Effector memory CD4-positive, alpha-beta T cell (primary cell): ENCODE measurements around the gene HBP1.
"Not testable (repeated sequence)": the region's sequence is repeated elsewhere in the genome, so short reads cannot be mapped to it uniquely, and the experiment has no call there.

Source experiments
- DNase-seq, 3 donors: peaks; one replicate each; pipeline ENCODE4 v3.0.0-alpha.2; 2020
- H3K27ac ChIP-seq: 2 replicates; pipeline ENCODE4 v1.7.0; 2013; ENCODE audit warnings: mild to moderate bottlenecking, low read length, moderate library complexity; ENCODE audit not compliant: insufficient read depth, poor library complexity, severe bottlenecking
- H3K27me3 ChIP-seq: replicated peaks from 2 replicates; pipeline ENCODE4 v1.7.0; 2013; ENCODE audit warnings: mild to moderate bottlenecking, low read length; ENCODE audit not compliant: insufficient read depth, control insufficient read depth, poor library complexity, severe bottlenecking
- H3K36me3 ChIP-seq: 2 replicates; pipeline ENCODE4 v1.7.0; 2013; ENCODE audit warnings: mild to moderate bottlenecking, low read length, moderate library complexity; ENCODE audit not compliant: control insufficient read depth, insufficient read depth
- H3K4me1 ChIP-seq: 2 replicates; pipeline ENCODE4 v1.7.0; 2013; ENCODE audit warnings: low read length, mild to moderate bottlenecking; ENCODE audit not compliant: control insufficient read depth, insufficient read depth, poor library complexity, severe bottlenecking
- H3K4me3 ChIP-seq: 2 replicates; pipeline ENCODE4 v1.7.0; 2013; ENCODE audit warnings: low read length, low read depth, mild to moderate bottlenecking; ENCODE audit not compliant: insufficient read depth, poor library complexity, severe bottlenecking
- H3K9me3 ChIP-seq: 2 replicates; pipeline ENCODE4 v1.7.0; 2013; ENCODE audit warnings: mild to moderate bottlenecking, low read length, moderate library complexity; ENCODE audit not compliant: control insufficient read depth

HBP1 gene

GRCh38 chr7:107236862-107237261, 68.1 kb downstream of the HBP1 start:
- H3K27me3 ChIP-seq, result no peaks in the 10 kb centered on the region
- H3K27ac ChIP-seq, result no peak overlapping the region
- H3K4me1 ChIP-seq, result no peaks in the 10 kb centered on the region
- DNase-seq, result no peak
- H3K9me3 ChIP-seq, result no peaks in the 10 kb centered on the region
- no peak overlapping the region for H3K4me3 ChIP-seq
- peaks cover 3% of the 10 kb centered on the region for H3K36me3 ChIP-seq

GRCh38 chr7:107237451-107237850, 68.6 kb downstream of the HBP1 start:
- no peaks in the 10 kb centered on the region for H3K9me3 ChIP-seq
- no peak overlapping the region for H3K4me3 ChIP-seq
- no peaks in the 10 kb centered on the region for H3K27me3 ChIP-seq
- H3K4me1 ChIP-seq, result no peaks in the 10 kb centered on the region
- no peak overlapping the region for H3K27ac ChIP-seq
- DNase-seq, result no peak
- H3K36me3 ChIP-seq, result peaks cover 3% of the 10 kb centered on the region

GRCh38 chr7:107242267-107242666, 73.5 kb downstream of the HBP1 start:
- Histone ChIP-seq H3K27me3 (no peaks in the 10 kb centered on the region), H3K4me1 (no peaks in the 10 kb centered on the region), H3K27ac (no peak overlapping the region), H3K9me3 (no peaks in the 10 kb centered on the region), H3K4me3 (no peak overlapping the region), H3K36me3 (peaks cover 3% of the 10 kb centered on the region)
- no peak for DNase-seq

- H3K36me3 ChIP-seq, result peaks cover 11% of the 10 kb centered on the region
- H3K4me3 ChIP-seq, result no peak overlapping the region
- no peaks in the 10 kb centered on the region for H3K4me1 ChIP-seq
- no peaks in the 10 kb centered on the region for H3K27me3 ChIP-seq
- H3K9me3 ChIP-seq, result no peaks in the 10 kb centered on the region
- no peak for DNase-seq
- no peak overlapping the region for H3K27ac ChIP-seq
Measured at GRCh38 chr7:107244613-107245012, 75.8 kb downstream of the HBP1 start.

- H3K9me3 ChIP-seq, H3K27me3 ChIP-seq, H3K4me1 ChIP-seq, DNase-seq, H3K27ac ChIP-seq, H3K4me3 ChIP-seq: not testable (repeated sequence)
- peaks cover 11% of the 10 kb centered on the region for H3K36me3 ChIP-seq
Measured at GRCh38 chr7:107246836-107247235, 78.0 kb downstream of the HBP1 start.

GRCh38 chr7:107248551-107249316, 79.9 kb downstream of the HBP1 start:
- no peak overlapping the region for H3K4me3 ChIP-seq
- H3K27me3 ChIP-seq, result no peaks in the 10 kb centered on the region
- no peak for DNase-seq
- peaks cover 11% of the 10 kb centered on the region for H3K36me3 ChIP-seq
- no peaks in the 10 kb centered on the region for H3K9me3 ChIP-seq
- no peaks in the 10 kb centered on the region for H3K4me1 ChIP-seq
- no peak overlapping the region for H3K27ac ChIP-seq

- H3K4me1 ChIP-seq, result no peaks in the 10 kb centered on the region
- no peak for DNase-seq
- no peak overlapping the region for H3K4me3 ChIP-seq
- H3K27me3 ChIP-seq, result no peaks in the 10 kb centered on the region
- H3K9me3 ChIP-seq, result no peaks in the 10 kb centered on the region
- peaks cover 8% of the 10 kb centered on the region for H3K36me3 ChIP-seq
- no peak overlapping the region for H3K27ac ChIP-seq
Measured at GRCh38 chr7:107251963-107252362, 83.2 kb downstream of the HBP1 start.
